Endothelial cell of umbilical vein (primary cell): ENCODE measurements around the gene RAB7A.

Experiments
- POLR2AphosphoS5 ChIP-seq: IDR thresholded peaks from 2 replicates; pipeline ENCODE4 v1.6.1; 2012; ENCODE audit warnings: low read depth, mild to moderate bottlenecking, control low read depth, low read length, moderate library complexity; ENCODE audit not compliant: insufficient read depth
- TF ChIP-seq, protein P1 (sequence below), 2 donors: IDR thresholded peaks; 1 replicate in 1 of 2; 2 replicates in 1 of 2; pipeline ENCODE4 v1.5.1; 2011; ENCODE audit warnings: low read length in 2 of 2, mild to moderate bottlenecking in 2 of 2, moderate library complexity in 2 of 2, control low read depth in 1 of 2, inconsistent platforms in 1 of 2, low read depth in 1 of 2; ENCODE audit not compliant: insufficient read depth in 1 of 2; ENCODE audit errors: extremely low read depth in 1 of 2

DNA sequence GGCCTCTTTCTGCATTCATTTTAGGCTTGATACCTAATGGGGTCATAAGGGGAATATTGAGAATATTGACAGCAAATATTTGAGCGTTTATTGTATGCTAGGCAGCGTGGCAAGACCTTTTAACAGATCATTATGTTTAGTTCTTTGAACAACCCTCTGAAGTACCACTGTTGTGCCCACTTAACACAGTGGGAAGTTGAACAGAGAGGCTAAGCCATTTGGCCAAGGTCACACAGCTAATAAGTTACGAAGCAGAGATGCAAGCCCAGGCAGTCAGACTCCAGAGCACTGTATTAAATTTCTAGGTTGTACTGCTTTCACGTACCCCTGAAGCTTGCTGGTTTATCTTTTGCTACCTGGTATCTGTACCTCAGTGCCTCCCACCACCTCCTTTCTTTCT lies 1.1 kb downstream of the RAB7A start:
- TF ChIP-seq, protein P1, sequence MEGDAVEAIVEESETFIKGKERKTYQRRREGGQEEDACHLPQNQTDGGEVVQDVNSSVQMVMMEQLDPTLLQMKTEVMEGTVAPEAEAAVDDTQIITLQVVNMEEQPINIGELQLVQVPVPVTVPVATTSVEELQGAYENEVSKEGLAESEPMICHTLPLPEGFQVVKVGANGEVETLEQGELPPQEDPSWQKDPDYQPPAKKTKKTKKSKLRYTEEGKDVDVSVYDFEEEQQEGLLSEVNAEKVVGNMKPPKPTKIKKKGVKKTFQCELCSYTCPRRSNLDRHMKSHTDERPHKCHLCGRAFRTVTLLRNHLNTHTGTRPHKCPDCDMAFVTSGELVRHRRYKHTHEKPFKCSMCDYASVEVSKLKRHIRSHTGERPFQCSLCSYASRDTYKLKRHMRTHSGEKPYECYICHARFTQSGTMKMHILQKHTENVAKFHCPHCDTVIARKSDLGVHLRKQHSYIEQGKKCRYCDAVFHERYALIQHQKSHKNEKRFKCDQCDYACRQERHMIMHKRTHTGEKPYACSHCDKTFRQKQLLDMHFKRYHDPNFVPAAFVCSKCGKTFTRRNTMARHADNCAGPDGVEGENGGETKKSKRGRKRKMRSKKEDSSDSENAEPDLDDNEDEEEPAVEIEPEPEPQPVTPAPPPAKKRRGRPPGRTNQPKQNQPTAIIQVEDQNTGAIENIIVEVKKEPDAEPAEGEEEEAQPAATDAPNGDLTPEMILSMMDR (IDR thresholded peaks at IDR 0.05; ENCODE audit: extremely low read depth in 1 of 2, insufficient read depth in 1 of 2, low read depth in 1 of 2, low read length in 2 of 2) = no peak
- no peak for TF ChIP-seq POLR2AphosphoS5
